Stomach (tissue), 9 donors: ENCODE measurements around the gene CREM. TPM values are rescaled to one million over a fixed set of nuclear protein-coding genes. Genes with fewer than 3 reads are reported as not detected.

ENCODE experiments used
- DNase-seq, 2 donors: peaks; one replicate each; pipeline versions ENCODE4 v3.0.0 to v3.0.0-alpha.2; 2013 to 2019
- H3K27ac ChIP-seq, 5 donors: fragments of 200-600 bp in 4 of 5; sonication (generic) in 4 of 5; one replicate each; pipeline ENCODE4 v1.5.1; 2013 to 2019; ENCODE audit warnings: mild to moderate bottlenecking in 1 of 5, moderate library complexity in 1 of 5
- H3K27me3 ChIP-seq, 3 donors: fragments of 200-600 bp; sonication (generic); one replicate each; pipeline ENCODE4 v1.5.1; 2017 to 2019; ENCODE audit warnings: mixed run types in 1 of 3
- H3K36me3 ChIP-seq, 4 donors: fragments of 200-600 bp; sonication (generic); 1 replicate in 3 of 4; 2 replicates in 1 of 4; pipeline ENCODE4 v1.5.1; 2016 to 2019
- H3K4me1 ChIP-seq, 4 donors: fragments of 200-600 bp; sonication (generic); one replicate each; pipeline ENCODE4 v1.5.1; 2016 to 2019
- H3K4me3 ChIP-seq, 4 donors: fragments of 200-600 bp; sonication (generic) in 3 of 4; one replicate each; pipeline ENCODE4 v1.5.1; 2016 to 2019; ENCODE audit warnings: mild to moderate bottlenecking in 1 of 4
- H3K9me3 ChIP-seq, 4 donors: fragments of 200-600 bp; sonication (generic); one replicate each; pipeline ENCODE4 v1.5.1; 2016 to 2019
- EP300 ChIP-seq: sonication (generic); formaldehyde crosslinking; IDR thresholded peaks from one replicate; pipeline ENCODE4 v1.6.1; 2017; ENCODE audit warnings: antibody characterized with exemption
- POLR2A ChIP-seq, 4 donors: fragments of 450-650 bp; IDR thresholded peaks; one replicate each; pipeline ENCODE4 v1.6.1; 2016; ENCODE audit warnings: antibody characterized with exemption in 4 of 4, control low read depth in 2 of 4, mild to moderate bottlenecking in 1 of 4, moderate library complexity in 1 of 4
- POLR2AphosphoS5 ChIP-seq, 3 donors: sonication (generic); formaldehyde crosslinking; IDR thresholded peaks; one replicate each; pipeline ENCODE4 v1.6.1; 2016; ENCODE audit warnings: antibody characterized with exemption in 3 of 3
- WGBS, 5 donors: extraction: QIAGEN DNeasy Blood & Tissue Kit in 3 of 5; methylation state at CpG; one replicate each; pipeline versions ENCODE4 v1.1.5 to v1.1.7; 2013 to 2018; 5-methylcytosine and 5-hydroxymethylcytosine counted together
- intact Hi-C: fragments of 100-400 bp; cut with DNase I; formaldehyde crosslinking; loops from one replicate; pipeline ENCODE4 v1.15.1; 2023; ENCODE audit warnings: low total_unique reads
- polyA plus RNA-seq, 3 donors: library from polyadenylated mRNA; stranded (reverse); fragments of 200-250 nt; gene quantifications; one replicate each; pipeline ENCODE4 v1.2.3, GENCODE V29; 2013
- total RNA-seq, 5 donors: library from RNA; depleted of rRNA; stranded (reverse); fragments of >200 nt; gene quantifications; one replicate each; pipeline versions ENCODE4 v1.1.0 to v1.2.3, GENCODE V29; 2014 to 2016
- TF ChIP-seq, protein P1 (sequence below), 7 experiments: fragments of 450-650 bp in 4 of 7; fragments of 200-600 bp in 3 of 7; sonication (generic) in 3 of 7; IDR thresholded peaks; one replicate each; pipeline ENCODE4 v1.5.1; 2016 to 2019; ENCODE audit warnings: antibody characterized with exemption in 7 of 7, control low read depth in 2 of 7, mild to moderate bottlenecking in 1 of 7
- donor health status: healthy with polysubstance abuse.
- donor health status: Bipolar disorder and iron deficiency.
- donor health status: healthy.

Gene CREM
- total and polyA plus RNA-seq, 8 donors = 9.6 to 67.8 (median 32.7) TPM

DNA sequence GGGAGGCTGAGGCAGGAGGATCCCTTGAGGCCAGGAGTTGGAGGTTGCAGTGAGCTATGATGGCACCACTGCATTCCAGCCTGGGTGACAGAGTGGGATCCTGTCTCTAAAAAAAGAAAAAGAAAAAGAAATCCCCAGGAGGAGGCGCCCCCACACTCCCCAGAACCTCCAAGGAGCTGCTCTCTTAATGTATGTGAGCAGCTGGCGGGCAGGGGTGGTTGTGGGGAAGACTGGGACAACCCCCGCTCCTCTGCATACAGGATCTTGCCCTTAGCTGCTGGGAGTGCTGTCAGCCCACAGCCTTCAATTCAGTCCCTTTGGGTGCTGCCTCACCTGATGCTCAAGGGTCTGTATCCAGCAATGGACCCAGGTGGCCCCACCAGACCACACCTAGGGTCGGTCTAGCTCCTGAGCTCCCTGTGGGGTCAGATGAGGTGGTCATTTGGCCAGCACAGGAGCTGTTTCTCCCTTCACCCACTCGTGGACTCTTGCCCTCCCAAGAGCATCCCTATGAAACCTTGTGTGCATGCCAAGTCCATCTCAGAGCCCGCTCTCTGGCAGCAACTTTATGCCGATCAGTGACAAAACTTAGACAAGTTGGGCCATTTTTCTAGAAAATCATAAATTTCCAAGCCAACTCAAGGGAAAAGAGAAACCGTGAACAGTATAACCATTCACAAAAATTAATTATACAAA, 97.5 kb downstream of the CREM start:
- no peak for DNase-seq
- WGBS, 5 donors = 85 to 94% (median 92%) methylated on average over 8 of the region's 8 CpGs
- H3K4me3 ChIP-seq = no peak overlapping the region
- H3K27me3 ChIP-seq = peaks cover 0 to 8% (median 0%) of the 10 kb centered on the region in 3 donors
- no peaks in the 10 kb centered on the region for H3K9me3 ChIP-seq
- no peak overlapping the region for H3K27ac ChIP-seq
- intact Hi-C loops = no loop called here
- no peaks in the 10 kb centered on the region for H3K4me1 ChIP-seq
- TF ChIP-seq POLR2A (IDR thresholded peaks at IDR 0.05) (no peak), EP300 (no peak), POLR2AphosphoS5 (IDR thresholded peaks at IDR 0.05) (no peak)
- TF ChIP-seq, protein P1, sequence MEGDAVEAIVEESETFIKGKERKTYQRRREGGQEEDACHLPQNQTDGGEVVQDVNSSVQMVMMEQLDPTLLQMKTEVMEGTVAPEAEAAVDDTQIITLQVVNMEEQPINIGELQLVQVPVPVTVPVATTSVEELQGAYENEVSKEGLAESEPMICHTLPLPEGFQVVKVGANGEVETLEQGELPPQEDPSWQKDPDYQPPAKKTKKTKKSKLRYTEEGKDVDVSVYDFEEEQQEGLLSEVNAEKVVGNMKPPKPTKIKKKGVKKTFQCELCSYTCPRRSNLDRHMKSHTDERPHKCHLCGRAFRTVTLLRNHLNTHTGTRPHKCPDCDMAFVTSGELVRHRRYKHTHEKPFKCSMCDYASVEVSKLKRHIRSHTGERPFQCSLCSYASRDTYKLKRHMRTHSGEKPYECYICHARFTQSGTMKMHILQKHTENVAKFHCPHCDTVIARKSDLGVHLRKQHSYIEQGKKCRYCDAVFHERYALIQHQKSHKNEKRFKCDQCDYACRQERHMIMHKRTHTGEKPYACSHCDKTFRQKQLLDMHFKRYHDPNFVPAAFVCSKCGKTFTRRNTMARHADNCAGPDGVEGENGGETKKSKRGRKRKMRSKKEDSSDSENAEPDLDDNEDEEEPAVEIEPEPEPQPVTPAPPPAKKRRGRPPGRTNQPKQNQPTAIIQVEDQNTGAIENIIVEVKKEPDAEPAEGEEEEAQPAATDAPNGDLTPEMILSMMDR (IDR thresholded peaks at IDR 0.05) = no peak
- no peaks in the 10 kb centered on the region for H3K36me3 ChIP-seq

DNA sequence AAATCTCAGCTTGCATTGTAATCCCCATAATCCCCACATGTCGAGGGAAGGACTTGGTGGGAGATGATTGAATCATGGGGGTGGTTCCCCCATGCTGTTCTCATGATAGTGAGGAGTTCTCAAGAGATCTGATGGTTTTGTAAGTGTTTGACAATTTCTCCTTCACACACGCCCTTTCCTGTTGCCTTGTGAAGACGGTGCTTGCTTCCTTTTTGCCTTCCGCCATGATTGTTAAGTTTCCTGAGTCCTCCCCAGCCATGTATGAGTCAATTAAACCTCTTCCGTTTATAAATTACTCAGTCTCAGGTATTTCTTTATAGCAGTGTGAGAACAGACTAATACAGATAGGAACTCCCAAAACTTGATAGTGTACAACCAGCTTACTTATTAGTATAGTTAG, 98.6 kb downstream of the CREM start:
- Histone ChIP-seq H3K36me3 (no peaks in the 10 kb centered on the region), H3K4me1 (no peaks in the 10 kb centered on the region), H3K4me3 (no peak overlapping the region), H3K9me3 (no peaks in the 10 kb centered on the region), H3K27me3 (peaks cover 0 to 8% (median 0%) of the 10 kb centered on the region in 3 donors), H3K27ac (peak overlapping the region in 1 of 5 donors; percentile 42)
- no peak for DNase-seq
- TF ChIP-seq, protein P1 (IDR thresholded peaks at IDR 0.05) = no peak
- TF ChIP-seq POLR2A (IDR thresholded peaks at IDR 0.05) (no peak), POLR2AphosphoS5 (IDR thresholded peaks at IDR 0.05) (no peak), EP300 (no peak)
- WGBS, 5 donors = 47 to 74% (median 70%) methylated on average over 5 of the region's 5 CpGs
- intact Hi-C loops = no loop called here

DNA sequence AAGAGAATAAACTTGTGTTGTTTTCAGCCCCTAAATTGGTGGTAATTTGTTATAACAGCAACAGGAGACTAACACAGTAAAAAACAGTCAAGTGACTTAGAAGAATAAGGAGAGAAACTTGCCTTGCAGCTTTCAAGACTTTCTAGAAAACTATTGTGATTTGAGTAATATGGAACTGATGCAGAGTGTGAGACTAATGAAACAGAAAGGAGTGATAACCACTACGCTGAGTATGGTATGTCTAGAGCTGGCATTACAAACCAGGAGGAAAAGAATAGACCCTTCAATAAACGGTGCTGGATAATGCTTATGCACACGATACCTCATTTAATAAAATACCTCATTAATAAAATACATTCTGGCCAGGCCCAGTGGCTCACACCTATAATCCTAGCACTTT, 99.9 kb downstream of the CREM start:
- no peak overlapping the region for H3K27ac ChIP-seq
- DNase-seq = no peak
- H3K27me3 ChIP-seq = peaks cover 0 to 8% (median 0%) of the 10 kb centered on the region in 3 donors
- no peak overlapping the region for H3K4me3 ChIP-seq
- TF ChIP-seq POLR2AphosphoS5 (IDR thresholded peaks at IDR 0.05) (no peak), POLR2A (IDR thresholded peaks at IDR 0.05) (no peak), EP300 (no peak)
- TF ChIP-seq, protein P1 (IDR thresholded peaks at IDR 0.05) = no peak
- H3K4me1 ChIP-seq = no peaks in the 10 kb centered on the region
- no peaks in the 10 kb centered on the region for H3K36me3 ChIP-seq
- no peaks in the 10 kb centered on the region for H3K9me3 ChIP-seq
- intact Hi-C loops = no loop called here
- WGBS, 5 donors = 83 to 90% (median 87%) methylated on average over 3 of the region's 3 CpGs

DNA sequence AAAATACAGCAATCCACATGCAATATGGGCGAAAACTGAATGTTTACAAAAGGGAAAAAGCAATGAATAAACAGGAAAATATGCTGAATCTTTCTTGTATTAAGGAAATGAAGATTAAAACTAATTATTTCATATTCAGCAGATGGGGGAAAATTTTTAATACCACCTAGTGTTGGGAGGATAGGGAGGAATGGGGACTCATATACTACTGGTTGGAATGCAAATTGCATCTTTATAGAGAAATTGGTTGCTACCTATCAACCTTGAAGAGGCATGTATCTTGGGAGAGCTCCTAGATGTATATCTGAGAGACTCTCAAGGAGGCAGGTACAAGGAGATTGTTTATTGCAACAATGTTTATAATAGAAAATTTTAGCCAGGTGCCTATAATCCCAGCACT, 101.4 kb downstream of the CREM start:
- Histone ChIP-seq H3K27ac (no peak overlapping the region), H3K4me1 (no peaks in the 10 kb centered on the region), H3K27me3 (peaks cover 0 to 8% (median 0%) of the 10 kb centered on the region in 3 donors), H3K4me3 (no peak overlapping the region), H3K36me3 (no peaks in the 10 kb centered on the region), H3K9me3 (no peaks in the 10 kb centered on the region)
- WGBS, 5 donors = 90 to 100% (median 95%) methylated on average over 1 of the region's 1 CpG
- DNase-seq = no peak
- intact Hi-C loops = no loop called here
- TF ChIP-seq EP300 = no peak
- TF ChIP-seq, protein P1 (IDR thresholded peaks at IDR 0.05) = no peak
- TF ChIP-seq POLR2A (IDR thresholded peaks at IDR 0.05) = no peak
- no peak for TF ChIP-seq POLR2AphosphoS5 (IDR thresholded peaks at IDR 0.05)
